T-helper 17 cell (primary cell): Measurements from ENCODE around the gene ALDH7A1. TPM values are rescaled to one million over a fixed set of nuclear protein-coding genes. Genes with fewer than 3 reads are reported as not detected.
"Not testable (repeated sequence)": the region's sequence is repeated elsewhere in the genome, so short reads cannot be mapped to it uniquely, and the experiment has no call there.

Experiments
- ATAC-seq: fragments of 150-1000 bp; cut with Tn5 transposase; 2 replicates; pipeline ENCODE4 v1.10.0; 2021; ENCODE audit warnings: mild to moderate bottlenecking, moderate library complexity
- DNase-seq, 3 donors: peaks; one replicate each; pipeline versions ENCODE4 v3.0.0 to v3.0.0-alpha.2; 2020 to 2021
- H3K9me3 ChIP-seq: one replicate; pipeline ENCODE4 v1.7.0; 2013; ENCODE audit warnings: low read length, mild to moderate bottlenecking; ENCODE audit not compliant: control insufficient read depth, poor library complexity, severe bottlenecking
- H3K27ac Mint-ChIP-seq: one replicate; pipeline ENCODE4 v1.8.0; 2022; ENCODE audit warnings: mild to moderate bottlenecking, moderate library complexity, mixed read lengths
- H3K27me3 Mint-ChIP-seq: one replicate; pipeline ENCODE4 v1.8.0; 2022; ENCODE audit warnings: mixed read lengths
- H3K36me3 Mint-ChIP-seq: one replicate; pipeline ENCODE4 v1.8.0; 2022; ENCODE audit warnings: low read depth, mixed read lengths
- H3K4me1 Mint-ChIP-seq: one replicate; pipeline ENCODE4 v1.8.0; 2022; ENCODE audit warnings: mild to moderate bottlenecking, mixed read lengths
- H3K4me3 Mint-ChIP-seq: one replicate; pipeline ENCODE4 v1.8.0; 2022; ENCODE audit warnings: mild to moderate bottlenecking, moderate library complexity, mixed read lengths
- total RNA-seq, 4 donors: library from RNA in 2 of 4; stranded (reverse) in 2 of 4; gene quantifications; one replicate each; pipeline ENCODE4 v1.2.3 and lab custom pipeline; 2022 to 2026

The ALDH7A1 gene
- total RNA-seq, 2 donors from 2014 or later, result 0.91 to 2.1 TPM

- no peak for ATAC-seq
- H3K4me3 Mint-ChIP-seq, result no peak overlapping the region
Observed at GRCh38 chr5:126579716-126580115, 15.3 kb downstream of the ALDH7A1 start.

DNA sequence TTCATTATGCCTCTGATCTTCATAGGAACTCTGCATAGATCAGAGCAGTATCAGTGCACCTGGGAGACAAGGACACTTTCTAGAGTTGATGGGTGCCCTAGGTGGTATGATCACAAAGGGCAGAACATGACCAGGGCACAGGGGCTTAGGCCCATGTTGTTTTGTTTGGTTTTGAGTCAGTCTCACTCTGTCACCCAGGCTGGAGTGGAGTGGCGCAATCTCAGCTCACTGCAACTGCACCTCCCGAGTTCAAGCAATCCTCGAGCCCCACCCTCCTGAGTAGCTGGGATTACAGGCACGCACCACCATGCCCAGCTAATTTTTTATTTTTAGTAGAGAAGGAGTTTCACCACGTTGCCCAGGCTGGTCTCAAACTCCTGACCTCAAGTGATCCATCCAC is 17.6 kb downstream of the ALDH7A1 start:
- H3K27ac Mint-ChIP-seq, result no peak overlapping the region
- no peaks in the 10 kb centered on the region for H3K9me3 ChIP-seq
- H3K4me1 Mint-ChIP-seq, result no peaks in the 10 kb centered on the region
- no peak for DNase-seq
- H3K4me3 Mint-ChIP-seq, result no peak overlapping the region
- H3K36me3 Mint-ChIP-seq, result no peaks in the 10 kb centered on the region
- no peak for ATAC-seq
- H3K27me3 Mint-ChIP-seq, result no peaks in the 10 kb centered on the region

More at GRCh38 chr5:126579716-126580115, 15.3 kb downstream of the ALDH7A1 start:
- H3K36me3 Mint-ChIP-seq, result peaks cover 5% of the 10 kb centered on the region
- H3K9me3 ChIP-seq, result no peaks in the 10 kb centered on the region
- H3K27me3 Mint-ChIP-seq, result peaks cover 15% of the 10 kb centered on the region
- H3K27ac Mint-ChIP-seq, result no peak overlapping the region
- DNase-seq, result no peak
- H3K4me1 Mint-ChIP-seq, result peaks cover 3% of the 10 kb centered on the region

- no peak for DNase-seq
- H3K4me1 Mint-ChIP-seq, result no peaks in the 10 kb centered on the region
- no peaks in the 10 kb centered on the region for H3K9me3 ChIP-seq
- H3K27me3 Mint-ChIP-seq, result no peaks in the 10 kb centered on the region
- no peak overlapping the region for H3K4me3 Mint-ChIP-seq
- no peaks in the 10 kb centered on the region for H3K36me3 Mint-ChIP-seq
- ATAC-seq, result no peak
- no peak overlapping the region for H3K27ac Mint-ChIP-seq
Observed at GRCh38 chr5:126576974-126577373, 18.0 kb downstream of the ALDH7A1 start.

DNA sequence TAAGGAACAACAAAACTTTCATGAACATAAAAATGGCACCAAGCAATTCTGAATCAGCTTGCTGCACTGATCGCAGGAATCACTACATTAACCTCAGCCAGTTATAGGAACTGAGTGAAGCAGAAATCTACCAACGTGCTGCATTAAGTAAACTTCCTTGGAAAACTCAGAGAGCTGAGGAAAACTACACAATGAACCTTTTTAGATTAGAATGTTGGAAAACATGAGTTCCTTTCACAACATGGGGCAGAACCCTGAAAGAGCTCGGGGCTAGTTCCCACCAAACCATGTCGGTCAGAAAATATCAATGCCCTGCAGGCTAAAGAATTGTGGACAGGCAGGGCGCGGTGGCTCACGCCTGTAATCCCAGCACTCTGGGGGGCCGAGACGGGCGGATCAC is 19.4 kb downstream of the ALDH7A1 start:
- no peaks in the 10 kb centered on the region for H3K4me1 Mint-ChIP-seq
- no peak overlapping the region for H3K27ac Mint-ChIP-seq
- no peak for ATAC-seq
- H3K4me3 Mint-ChIP-seq, result no peak overlapping the region
- H3K27me3 Mint-ChIP-seq, result no peaks in the 10 kb centered on the region
- peaks cover 2% of the 10 kb centered on the region for H3K36me3 Mint-ChIP-seq
- DNase-seq, result no peak
- no peaks in the 10 kb centered on the region for H3K9me3 ChIP-seq

- H3K27ac Mint-ChIP-seq, result no peak overlapping the region
- ATAC-seq (no peak), DNase-seq (no peak)
- no peaks in the 10 kb centered on the region for H3K9me3 ChIP-seq
- H3K27me3 Mint-ChIP-seq, result peaks cover 4% of the 10 kb centered on the region
- H3K4me1 Mint-ChIP-seq, result no peaks in the 10 kb centered on the region
- no peak overlapping the region for H3K4me3 Mint-ChIP-seq
- peaks cover 2% of the 10 kb centered on the region for H3K36me3 Mint-ChIP-seq
Observed at GRCh38 chr5:126568206-126568755, 26.7 kb downstream of the ALDH7A1 start.

DNA sequence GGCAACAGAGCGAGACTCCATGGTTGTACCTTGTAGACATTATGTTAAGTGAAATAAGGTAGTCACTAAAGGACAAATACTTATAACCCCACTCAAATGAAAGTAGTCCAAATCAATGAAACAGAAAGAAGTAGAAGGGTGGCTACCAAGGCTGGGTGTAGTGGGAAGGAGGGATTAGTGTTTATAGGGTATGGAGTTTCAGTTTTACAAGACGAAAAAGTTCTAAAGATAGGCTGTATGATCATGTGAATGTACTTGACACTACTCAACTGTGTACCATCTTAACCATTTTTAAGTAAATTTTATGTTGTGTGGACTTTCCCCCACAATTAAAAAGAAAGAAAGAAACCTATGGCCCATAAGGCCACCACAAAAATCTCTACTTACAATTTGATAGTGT is 32.2 kb downstream of the ALDH7A1 start:
- no peak for DNase-seq
- Mint-ChIP-seq H3K36me3 (no peaks in the 10 kb centered on the region), H3K27ac (no peak overlapping the region), H3K4me3 (no peak overlapping the region), H3K27me3 (no peaks in the 10 kb centered on the region), H3K4me1 (no peaks in the 10 kb centered on the region)
- H3K9me3 ChIP-seq, result no peaks in the 10 kb centered on the region
- no peak for ATAC-seq

GRCh38 chr5:126561908-126562307 is 33.1 kb downstream of the ALDH7A1 start:
- Mint-ChIP-seq H3K4me1 (no peaks in the 10 kb centered on the region), H3K4me3 (no peak overlapping the region), H3K36me3 (no peaks in the 10 kb centered on the region), H3K27ac (no peak overlapping the region), H3K27me3 (no peaks in the 10 kb centered on the region)
- no peak for DNase-seq
- no peaks in the 10 kb centered on the region for H3K9me3 ChIP-seq
- ATAC-seq, result no peak

DNA sequence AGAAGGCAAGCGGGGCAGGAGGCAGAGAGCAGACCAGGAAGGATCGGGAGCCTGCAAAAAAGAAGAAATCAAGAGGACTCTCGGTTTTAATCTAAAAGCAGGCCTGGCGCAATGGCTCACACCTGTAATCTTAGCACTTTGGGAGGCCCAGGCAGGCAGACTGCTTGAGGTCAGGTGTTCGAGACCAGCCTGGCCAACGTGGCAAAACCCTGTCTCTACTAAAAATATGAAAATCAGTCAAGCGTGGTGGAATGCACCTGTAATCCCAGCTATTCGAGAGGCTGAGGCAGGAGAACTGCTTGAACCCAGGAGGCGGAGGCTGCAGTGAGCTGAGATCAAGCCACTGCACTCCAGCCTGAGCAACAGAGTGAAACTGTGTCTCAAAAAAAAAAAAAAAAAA is 39.9 kb downstream of the ALDH7A1 start:
- ATAC-seq, H3K36me3 Mint-ChIP-seq, H3K27me3 Mint-ChIP-seq, H3K4me3 Mint-ChIP-seq, DNase-seq, H3K9me3 ChIP-seq, H3K4me1 Mint-ChIP-seq: not testable (repeated sequence)
- H3K27ac Mint-ChIP-seq, result peak overlapping the region; percentile 43

DNA sequence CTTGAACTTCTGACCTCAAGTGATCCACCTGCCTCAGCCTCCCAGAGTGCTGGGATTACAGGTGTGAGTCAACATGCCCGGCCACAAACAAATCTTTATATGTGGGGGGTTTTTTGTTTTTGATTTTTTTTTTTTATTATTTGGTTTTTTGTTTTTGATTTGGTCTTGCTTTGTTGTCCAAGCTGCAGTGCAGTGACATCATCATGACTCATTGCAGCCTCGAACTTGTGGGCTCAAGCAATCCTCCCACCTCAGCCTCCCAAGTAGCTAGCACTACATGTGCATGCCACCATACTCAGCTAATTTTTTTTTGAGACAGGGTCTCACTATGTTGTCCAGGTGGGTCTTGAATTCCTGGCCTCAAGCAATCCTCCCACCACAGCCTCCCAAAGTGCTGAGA is 42.4 kb downstream of the ALDH7A1 start:
- Mint-ChIP-seq H3K27me3 (no peaks in the 10 kb centered on the region), H3K36me3 (no peaks in the 10 kb centered on the region), H3K4me1 (peaks cover 2% of the 10 kb centered on the region), H3K27ac (no peak overlapping the region), H3K4me3 (no peak overlapping the region)
- no peak for DNase-seq
- no peak for ATAC-seq
- H3K9me3 ChIP-seq, result no peaks in the 10 kb centered on the region

- Mint-ChIP-seq H3K4me1 (no peaks in the 10 kb centered on the region), H3K27ac (no peak overlapping the region), H3K36me3 (no peaks in the 10 kb centered on the region), H3K27me3 (no peaks in the 10 kb centered on the region), H3K4me3 (no peak overlapping the region)
- DNase-seq (peak in 1 of 3 donors; percentile 6), ATAC-seq (peak; percentile 46)
- H3K9me3 ChIP-seq, result no peaks in the 10 kb centered on the region
Observed at GRCh38 chr5:126544087-126544740, 50.8 kb downstream of the ALDH7A1 start.

- Mint-ChIP-seq H3K4me1 (no peaks in the 10 kb centered on the region), H3K4me3 (no peak overlapping the region), H3K36me3 (no peaks in the 10 kb centered on the region), H3K27me3 (no peaks in the 10 kb centered on the region), H3K27ac (no peak overlapping the region)
- H3K9me3 ChIP-seq, result no peaks in the 10 kb centered on the region
- DNase-seq, result no peak
- ATAC-seq, result no peak
Observed at GRCh38 chr5:126543660-126544059, 51.4 kb downstream of the ALDH7A1 start.

DNA sequence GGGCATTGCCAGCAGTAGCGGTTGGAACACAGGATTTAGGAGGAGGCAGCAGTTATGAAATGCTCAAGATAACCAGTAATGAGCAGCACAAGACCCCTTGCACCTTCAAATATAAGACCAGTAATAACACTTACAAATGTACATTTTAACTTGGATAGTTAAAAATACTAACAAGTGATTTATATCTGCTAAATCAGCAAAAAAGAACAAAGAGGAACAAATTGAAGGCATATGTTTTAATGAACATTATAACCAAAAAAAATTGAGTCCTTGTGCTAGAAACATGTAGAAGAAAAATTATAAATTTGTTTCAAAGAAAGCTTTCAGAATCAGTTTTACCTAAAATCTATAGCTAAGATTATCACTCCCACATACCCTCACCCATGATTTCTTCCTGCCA is 52.0 kb downstream of the ALDH7A1 start:
- no peak overlapping the region for H3K27ac Mint-ChIP-seq
- H3K36me3 Mint-ChIP-seq, result no peaks in the 10 kb centered on the region
- no peaks in the 10 kb centered on the region for H3K9me3 ChIP-seq
- H3K4me3 Mint-ChIP-seq, result no peak overlapping the region
- H3K27me3 Mint-ChIP-seq, result peaks cover 5% of the 10 kb centered on the region
- no peaks in the 10 kb centered on the region for H3K4me1 Mint-ChIP-seq
- DNase-seq (no peak), ATAC-seq (no peak)

GRCh38 chr5:126542441-126542840 is 52.6 kb downstream of the ALDH7A1 start:
- no peaks in the 10 kb centered on the region for H3K9me3 ChIP-seq
- Mint-ChIP-seq H3K4me3 (no peak overlapping the region), H3K27me3 (peaks cover 11% of the 10 kb centered on the region), H3K36me3 (no peaks in the 10 kb centered on the region), H3K4me1 (peaks cover under 1% of the 10 kb centered on the region), H3K27ac (peak overlapping the region; percentile 73)
- no peak for ATAC-seq
- no peak for DNase-seq

DNA sequence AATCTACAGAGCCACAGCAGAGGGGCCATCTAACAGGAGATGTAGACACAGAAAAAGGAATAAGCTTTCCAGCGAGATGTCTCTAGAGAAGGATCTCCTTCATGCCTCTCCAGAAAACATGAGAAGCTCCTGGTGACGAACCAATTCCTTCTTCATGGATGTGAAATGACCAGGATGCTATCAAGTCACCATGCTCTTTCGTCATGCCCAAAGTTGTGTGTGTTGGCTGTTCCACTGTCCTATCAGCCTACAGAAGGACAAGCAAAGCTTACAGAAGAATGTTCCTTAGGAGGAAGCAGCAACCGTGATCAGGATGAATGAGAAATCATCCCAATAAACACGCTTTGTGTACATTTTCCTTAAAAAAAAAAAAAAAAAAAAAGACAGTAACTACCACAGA is 54.4 kb downstream of the ALDH7A1 start:
- no peak overlapping the region for H3K4me3 Mint-ChIP-seq
- DNase-seq (no peak), ATAC-seq (no peak)
- H3K27ac Mint-ChIP-seq, result no peak overlapping the region
- H3K27me3 Mint-ChIP-seq, result peaks cover 11% of the 10 kb centered on the region
- H3K36me3 Mint-ChIP-seq, result no peaks in the 10 kb centered on the region
- H3K9me3 ChIP-seq, result no peaks in the 10 kb centered on the region
- peaks cover 4% of the 10 kb centered on the region for H3K4me1 Mint-ChIP-seq
